ENCODE results near the gene PKNOX2. TPM values are rescaled to one million over a fixed set of nuclear protein-coding genes. Genes with fewer than 3 reads are reported as not detected.

The PKNOX2 gene
- total RNA-seq, 1 donor from 2014 or later, result 8.7 TPM

- H3K4me1 Mint-ChIP-seq (ENCODE audit: low read depth, unreplicated experiment), result peaks cover 56% of the 10 kb centered on the region
- peak overlapping the region; percentile 28 for H3K4me3 Mint-ChIP-seq (ENCODE audit: unreplicated experiment)
- peaks cover 2% of the 10 kb centered on the region for H3K9me3 Mint-ChIP-seq (ENCODE audit: unreplicated experiment)
- TF ChIP-seq CTCF (IDR thresholded peaks at IDR 0.05; ENCODE audit: partially characterized antibody, unreplicated experiment), result no peak
- DNase-seq, result no peak
- H3K36me3 Mint-ChIP-seq (ENCODE audit: unreplicated experiment), result no peaks in the 10 kb centered on the region
- peaks cover 16% of the 10 kb centered on the region for H3K27me3 Mint-ChIP-seq (ENCODE audit: unreplicated experiment)
- no peak overlapping the region for H3K27ac Mint-ChIP-seq (ENCODE audit: unreplicated experiment)
These were observed 3.6 kb downstream of the PKNOX2 start for GRCh38 chr11:125167954-125168835.

DNA sequence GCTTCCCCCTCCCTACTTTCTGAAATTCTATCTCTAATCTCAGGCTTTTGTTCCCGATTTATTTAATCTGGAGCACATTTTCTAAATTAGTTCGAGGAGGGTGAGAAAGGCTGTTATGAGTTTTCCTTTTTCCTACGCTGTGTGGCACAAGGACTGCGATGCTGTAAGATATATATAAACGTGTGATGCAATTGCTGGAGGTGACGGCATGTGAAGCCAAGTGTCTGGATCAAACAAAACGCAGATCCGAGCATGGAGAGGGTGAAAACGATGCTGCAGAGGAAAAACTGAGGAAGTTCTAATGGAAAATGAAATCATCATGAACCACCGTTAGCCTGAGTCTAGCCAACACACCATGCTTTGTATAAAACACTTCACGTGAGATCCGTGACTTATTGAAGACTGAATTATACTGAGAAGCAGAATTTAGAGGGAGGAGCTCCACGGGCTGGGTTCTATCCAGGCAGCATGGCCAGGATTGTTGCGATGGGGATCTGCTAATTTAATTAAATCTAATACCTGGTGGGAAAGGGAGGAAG lies 4.4 kb downstream of the PKNOX2 start:
- no peaks in the 10 kb centered on the region for H3K36me3 Mint-ChIP-seq (ENCODE audit: unreplicated experiment)
- peaks cover 51% of the 10 kb centered on the region for H3K4me1 Mint-ChIP-seq (ENCODE audit: low read depth, unreplicated experiment)
- peak overlapping the region; percentile 49 for H3K27ac Mint-ChIP-seq (ENCODE audit: unreplicated experiment)
- TF ChIP-seq CTCF (IDR thresholded peaks at IDR 0.05; ENCODE audit: partially characterized antibody, unreplicated experiment), result no peak
- DNase-seq, result no peak
- H3K4me3 Mint-ChIP-seq (ENCODE audit: unreplicated experiment), result peak overlapping the region; percentile 58
- H3K27me3 Mint-ChIP-seq (ENCODE audit: unreplicated experiment), result peaks cover 14% of the 10 kb centered on the region
- H3K9me3 Mint-ChIP-seq (ENCODE audit: unreplicated experiment), result peaks cover 2% of the 10 kb centered on the region

DNA sequence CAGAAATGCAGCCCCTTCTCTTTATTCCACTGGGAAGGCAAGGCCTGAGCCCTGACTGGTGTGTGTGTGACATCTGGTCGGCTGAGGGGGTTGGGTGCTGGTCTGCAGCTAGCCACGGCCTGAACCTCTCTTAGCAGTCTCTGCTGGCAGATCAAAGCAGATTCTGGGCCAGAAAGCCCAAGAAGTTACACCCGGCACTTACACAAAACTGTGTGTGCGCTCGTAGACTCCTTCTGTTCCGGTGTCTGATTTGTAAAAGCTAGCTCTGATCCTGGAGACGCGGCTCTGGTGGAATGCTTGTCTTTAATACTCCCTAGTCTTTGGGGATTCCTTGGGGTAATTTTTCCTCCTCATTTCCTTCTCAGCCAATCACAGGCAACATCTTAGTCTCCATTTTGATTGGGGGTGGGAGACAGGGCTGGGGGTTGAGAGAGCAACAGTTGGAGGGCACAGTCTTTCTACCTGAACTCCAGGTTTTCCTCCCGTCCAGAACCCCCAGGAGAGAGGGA lies 5.5 kb downstream of the PKNOX2 start:
- H3K4me3 Mint-ChIP-seq (ENCODE audit: unreplicated experiment), result peak overlapping the region; percentile 60
- H3K4me1 Mint-ChIP-seq (ENCODE audit: low read depth, unreplicated experiment), result peaks cover 48% of the 10 kb centered on the region
- H3K36me3 Mint-ChIP-seq (ENCODE audit: unreplicated experiment), result no peaks in the 10 kb centered on the region
- TF ChIP-seq CTCF (IDR thresholded peaks at IDR 0.05; ENCODE audit: partially characterized antibody, unreplicated experiment), result no peak
- peaks cover 2% of the 10 kb centered on the region for H3K9me3 Mint-ChIP-seq (ENCODE audit: unreplicated experiment)
- peaks cover 15% of the 10 kb centered on the region for H3K27me3 Mint-ChIP-seq (ENCODE audit: unreplicated experiment)
- no peak for DNase-seq
- peak overlapping the region; percentile 78 for H3K27ac Mint-ChIP-seq (ENCODE audit: unreplicated experiment)

GRCh38 chr11:125170510-125171031 lies 6.0 kb downstream of the PKNOX2 start:
- no peak for TF ChIP-seq CTCF (IDR thresholded peaks at IDR 0.05; ENCODE audit: partially characterized antibody, unreplicated experiment)
- Mint-ChIP-seq H3K36me3 (ENCODE audit: unreplicated experiment) (no peaks in the 10 kb centered on the region), H3K27ac (ENCODE audit: unreplicated experiment) (peak overlapping the region; percentile 78), H3K4me3 (ENCODE audit: unreplicated experiment) (peak overlapping the region; percentile 50), H3K4me1 (ENCODE audit: low read depth, unreplicated experiment) (peaks cover 48% of the 10 kb centered on the region), H3K9me3 (ENCODE audit: unreplicated experiment) (peaks cover under 1% of the 10 kb centered on the region), H3K27me3 (ENCODE audit: unreplicated experiment) (peaks cover 14% of the 10 kb centered on the region)
- no peak for DNase-seq

Measured in glutamatergic neuron (in vitro differentiated cells).